ENCODE data around the gene RAB31. TPM values are rescaled to one million over a fixed set of nuclear protein-coding genes. Genes with fewer than 3 reads are reported as not detected.

The RAB31 gene
- total and polyA plus RNA-seq, 2 of the 13 experiments (the other 11 are each of a cell fraction or from before 2014, with no cell fraction given) = 1.1 to 1.7 TPM

- TF ChIP-seq TBX2 (CRISPR knock-in tag; IDR thresholded peaks at IDR 0.05; ENCODE audit: borderline replicate concordance) (no peak), FOXO1 (CRISPR knock-in tag; IDR thresholded peaks at IDR 0.05) (peak; percentile 81), HNRNPUL1 (IDR thresholded peaks at IDR 0.05; ENCODE audit: low read depth, low read length) (no peak), ZNF382 (CRISPR knock-in tag; IDR thresholded peaks at IDR 0.05; ENCODE audit: borderline replicate concordance) (no peak), ZFP41 (CRISPR knock-in tag; IDR thresholded peaks at IDR 0.05; ENCODE audit: borderline replicate concordance) (no peak), NRL (CRISPR knock-in tag; IDR thresholded peaks at IDR 0.05; ENCODE audit: borderline replicate concordance) (no peak), ZNF224 (CRISPR knock-in tag; IDR thresholded peaks at IDR 0.05) (no peak), NFKB2 (CRISPR knock-in tag; IDR thresholded peaks at IDR 0.05; ENCODE audit: borderline replicate concordance) (no peak), NPAS2 (CRISPR knock-in tag; IDR thresholded peaks at IDR 0.05; ENCODE audit: borderline replicate concordance) (no peak), NR2C2 (CRISPR knock-in tag; IDR thresholded peaks at IDR 0.05; ENCODE audit: borderline replicate concordance) (no peak), ZNF496 (CRISPR knock-in tag; IDR thresholded peaks at IDR 0.05; ENCODE audit: insufficient replicate concordance) (no peak), CREB1 (IDR thresholded peaks at IDR 0.05) (no peak), CREB1 (CRISPR knock-in tag; IDR thresholded peaks at IDR 0.05) (no peak), NR2F1 (CRISPR knock-in tag; IDR thresholded peaks at IDR 0.05) (peak; percentile 25 to 52; a peak in 2 of 4 replicates), ARID2 (CRISPR knock-in tag; IDR thresholded peaks at IDR 0.05; ENCODE audit: borderline replicate concordance) (no peak), MEIS1 (CRISPR knock-in tag; IDR thresholded peaks at IDR 0.05; ENCODE audit: borderline replicate concordance) (no peak), RFX3 (CRISPR knock-in tag; IDR thresholded peaks at IDR 0.05) (no peak), TERF1 (CRISPR knock-in tag; IDR thresholded peaks at IDR 0.05) (no peak), ZNF44 (CRISPR knock-in tag; IDR thresholded peaks at IDR 0.05) (no peak), ZNF207 (IDR thresholded peaks at IDR 0.05; ENCODE audit: borderline replicate concordance) (no peak), TEAD3 (CRISPR knock-in tag; optimal IDR thresholded peaks at IDR 0.05; ENCODE audit: borderline replicate concordance) (no peak)
- TF ChIP-seq, protein P1, sequence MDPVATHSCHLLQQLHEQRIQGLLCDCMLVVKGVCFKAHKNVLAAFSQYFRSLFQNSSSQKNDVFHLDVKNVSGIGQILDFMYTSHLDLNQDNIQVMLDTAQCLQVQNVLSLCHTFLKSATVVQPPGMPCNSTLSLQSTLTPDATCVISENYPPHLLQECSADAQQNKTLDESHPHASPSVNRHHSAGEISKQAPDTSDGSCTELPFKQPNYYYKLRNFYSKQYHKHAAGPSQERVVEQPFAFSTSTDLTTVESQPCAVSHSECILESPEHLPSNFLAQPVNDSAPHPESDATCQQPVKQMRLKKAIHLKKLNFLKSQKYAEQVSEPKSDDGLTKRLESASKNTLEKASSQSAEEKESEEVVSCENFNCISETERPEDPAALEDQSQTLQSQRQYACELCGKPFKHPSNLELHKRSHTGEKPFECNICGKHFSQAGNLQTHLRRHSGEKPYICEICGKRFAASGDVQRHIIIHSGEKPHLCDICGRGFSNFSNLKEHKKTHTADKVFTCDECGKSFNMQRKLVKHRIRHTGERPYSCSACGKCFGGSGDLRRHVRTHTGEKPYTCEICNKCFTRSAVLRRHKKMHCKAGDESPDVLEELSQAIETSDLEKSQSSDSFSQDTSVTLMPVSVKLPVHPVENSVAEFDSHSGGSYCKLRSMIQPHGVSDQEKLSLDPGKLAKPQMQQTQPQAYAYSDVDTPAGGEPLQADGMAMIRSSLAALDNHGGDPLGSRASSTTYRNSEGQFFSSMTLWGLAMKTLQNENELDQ (CRISPR knock-in tag; IDR thresholded peaks at IDR 0.05; ENCODE audit: borderline replicate concordance) = no peak
- TF ChIP-seq, protein P2, sequence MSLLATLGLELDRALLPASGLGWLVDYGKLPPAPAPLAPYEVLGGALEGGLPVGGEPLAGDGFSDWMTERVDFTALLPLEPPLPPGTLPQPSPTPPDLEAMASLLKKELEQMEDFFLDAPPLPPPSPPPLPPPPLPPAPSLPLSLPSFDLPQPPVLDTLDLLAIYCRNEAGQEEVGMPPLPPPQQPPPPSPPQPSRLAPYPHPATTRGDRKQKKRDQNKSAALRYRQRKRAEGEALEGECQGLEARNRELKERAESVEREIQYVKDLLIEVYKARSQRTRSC (CRISPR knock-in tag; IDR thresholded peaks at IDR 0.05; ENCODE audit: low read depth) = no peak
These were observed 65.0 kb downstream of the RAB31 start (continued) for GRCh38 chr18:9772847-9773677.
